NCI-H2107 treated with DMSO at 0.1 percent for 48 hours (cell line): ENCODE results near the gene TRABD2B.

ENCODE experiments used
- DNase-seq: peaks from one replicate; lab custom pipeline; 2025; ENCODE audit not compliant: unreplicated experiment; lab: John Stamatoyannopoulos, UW

TRABD2B gene

DNA sequence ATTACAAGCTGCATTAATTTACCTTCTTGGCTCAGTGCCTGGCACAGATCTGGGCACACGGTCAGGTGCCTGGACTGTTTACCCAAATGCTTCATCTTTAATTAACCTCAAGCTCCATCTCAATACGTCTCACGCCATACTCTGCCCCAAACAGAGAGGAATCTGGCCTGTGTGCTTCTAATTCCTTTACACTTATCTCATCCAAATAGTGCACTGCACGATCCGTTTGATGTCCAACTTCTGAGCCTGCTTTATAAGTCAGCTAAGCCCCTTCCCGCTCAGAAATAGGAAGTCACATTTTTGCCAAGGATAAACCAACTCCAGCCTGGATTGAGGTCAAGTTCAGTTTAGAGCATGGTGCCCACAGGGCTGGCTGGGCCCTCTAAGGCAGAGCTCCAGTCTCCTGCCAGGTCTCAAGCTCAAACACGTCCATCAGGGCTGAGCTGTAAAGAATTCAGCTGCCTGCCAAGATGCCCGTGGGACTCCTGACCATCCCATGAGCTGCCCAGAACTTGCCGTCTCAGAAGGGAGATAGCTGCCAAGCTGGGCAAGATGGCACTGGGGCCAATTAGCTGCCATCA, 233.5 kb downstream of the TRABD2B start:
- no peak for DNase-seq

DNA sequence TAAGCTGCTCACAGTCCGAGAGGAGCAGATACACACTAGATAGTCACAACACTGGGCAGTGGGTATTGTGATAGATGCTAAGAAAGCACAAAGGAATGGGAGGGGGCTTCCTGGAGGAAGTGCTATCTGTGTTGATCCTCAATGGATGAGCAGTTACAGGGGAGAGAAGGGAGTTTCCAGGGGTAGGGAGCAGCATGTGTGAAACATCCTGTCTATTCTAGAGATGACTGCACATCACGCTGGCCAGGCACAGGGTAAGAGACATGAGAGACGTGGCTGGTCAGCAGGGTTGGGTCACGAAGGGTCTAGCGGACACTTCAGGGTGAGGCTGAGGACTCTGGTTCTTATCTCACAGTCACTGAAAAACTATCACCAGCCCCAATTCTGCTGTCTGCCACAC, 235.2 kb downstream of the TRABD2B start:
- no peak for DNase-seq

GRCh38 chr1:47761201-47761930, 235.8 kb downstream of the TRABD2B start:
- no peak for DNase-seq

- no peak for DNase-seq
Observed at GRCh38 chr1:47759936-47760629, 237.1 kb downstream of the TRABD2B start.

- no peak for DNase-seq
Observed at GRCh38 chr1:47759251-47759935, 237.8 kb downstream of the TRABD2B start.

GRCh38 chr1:47758341-47759250, 238.6 kb downstream of the TRABD2B start:
- no peak for DNase-seq

DNA sequence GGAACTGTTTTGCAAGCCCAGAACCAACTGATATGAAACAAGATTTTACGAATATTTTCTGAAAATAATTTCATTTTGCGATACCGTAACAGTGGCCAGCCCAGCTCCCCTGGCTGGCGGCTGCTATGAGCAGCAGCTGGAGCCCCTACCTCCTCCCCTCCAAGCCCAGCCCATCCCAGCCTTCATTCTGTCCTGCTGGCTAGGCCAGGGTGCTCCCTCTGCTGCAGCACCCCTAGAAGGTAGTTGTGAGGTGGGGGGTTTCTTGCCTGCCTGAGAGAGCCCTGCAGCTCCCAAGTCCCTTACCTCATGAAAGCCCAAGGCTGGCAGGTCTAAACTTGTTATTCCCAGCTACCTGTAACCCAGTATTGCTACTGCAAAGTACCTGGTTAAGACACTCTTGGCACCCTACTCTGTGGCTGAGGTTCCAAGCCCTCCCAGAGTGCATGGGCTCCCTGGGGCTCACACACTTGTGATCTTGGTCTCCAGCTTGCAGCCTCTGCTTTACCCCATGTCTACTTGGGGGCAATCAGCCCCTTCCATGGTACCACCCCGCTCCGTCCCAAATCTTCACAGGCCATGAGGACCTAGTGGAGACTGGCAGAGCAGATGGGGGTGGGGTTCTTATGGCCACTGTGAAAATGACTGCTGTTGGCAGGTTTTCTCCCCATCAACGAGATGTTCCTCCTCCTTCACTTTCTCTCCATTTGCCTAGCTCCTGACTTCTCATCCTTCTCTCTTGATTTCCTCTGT, 239.8 kb downstream of the TRABD2B start:
- DNase-seq, result no peak

GRCh38 chr1:47756411-47756810, 240.8 kb downstream of the TRABD2B start:
- DNase-seq, result no peak

- no peak for DNase-seq
Observed at GRCh38 chr1:47756006-47756405, 241.2 kb downstream of the TRABD2B start.

DNA sequence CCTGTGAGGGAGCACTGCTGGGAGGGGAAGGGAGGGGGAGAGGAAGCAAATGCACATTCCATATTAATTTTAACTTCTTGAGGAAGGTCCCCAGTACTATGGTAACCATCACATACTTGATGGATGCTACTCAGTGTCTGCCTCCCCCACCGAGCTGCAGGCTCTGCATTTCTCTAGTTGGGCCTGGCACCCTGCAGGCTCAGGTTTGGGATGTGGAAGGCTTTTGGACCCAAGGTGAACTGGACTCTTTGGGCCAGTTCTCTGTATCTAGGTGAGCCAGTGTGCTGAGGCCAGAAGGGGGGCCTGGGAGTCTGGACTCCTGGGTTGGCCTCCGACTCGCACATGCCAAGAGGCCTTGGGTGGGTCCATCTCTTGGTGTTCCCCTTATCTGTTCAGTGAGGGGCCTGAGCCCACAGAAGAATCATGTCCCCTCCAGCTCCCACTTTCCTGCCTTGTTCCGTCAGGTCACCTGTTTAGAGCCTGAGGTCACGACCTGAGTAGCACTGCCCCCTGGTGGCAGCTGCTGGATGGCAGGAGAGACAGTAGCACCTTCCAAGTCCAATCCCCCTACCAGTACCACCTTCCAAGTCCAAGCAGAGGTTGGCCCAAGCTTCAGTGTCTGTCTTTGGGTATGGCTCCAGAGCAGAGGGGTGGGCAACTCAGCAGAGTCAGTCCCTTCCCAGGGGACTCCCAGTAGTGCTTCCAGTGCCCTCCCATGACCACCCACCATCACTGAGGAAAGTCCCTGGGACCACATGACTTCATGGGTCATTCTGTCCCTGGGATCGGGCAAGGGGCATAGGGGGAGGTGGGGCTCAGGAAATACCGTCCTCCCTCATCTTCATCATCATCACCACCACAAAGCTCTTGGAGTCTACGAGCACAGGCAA, 241.8 kb downstream of the TRABD2B start:
- DNase-seq, result no peak

GRCh38 chr1:47754221-47754620, 243.0 kb downstream of the TRABD2B start:
- DNase-seq, result no peak

DNA sequence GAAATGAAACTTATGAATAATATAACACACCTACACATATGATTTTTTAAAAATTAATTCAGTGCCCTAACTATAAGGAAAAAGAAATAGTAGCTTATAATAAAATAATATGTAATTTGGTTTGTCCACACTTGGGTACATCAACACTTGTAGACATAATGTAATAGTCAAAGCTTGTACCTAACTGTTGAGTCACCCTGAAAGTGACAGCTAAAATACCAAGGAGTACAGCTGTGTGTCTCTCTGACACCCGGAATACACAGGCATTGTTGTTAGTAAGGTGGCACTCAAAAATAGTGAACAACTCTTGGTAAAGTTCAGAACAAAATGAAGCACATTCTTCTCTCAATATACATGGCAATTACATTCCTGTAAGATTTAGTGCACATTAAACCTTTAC, 243.4 kb downstream of the TRABD2B start:
- no peak for DNase-seq

- DNase-seq, result no peak
Observed at GRCh38 chr1:47752559-47752958, 244.6 kb downstream of the TRABD2B start.

DNA sequence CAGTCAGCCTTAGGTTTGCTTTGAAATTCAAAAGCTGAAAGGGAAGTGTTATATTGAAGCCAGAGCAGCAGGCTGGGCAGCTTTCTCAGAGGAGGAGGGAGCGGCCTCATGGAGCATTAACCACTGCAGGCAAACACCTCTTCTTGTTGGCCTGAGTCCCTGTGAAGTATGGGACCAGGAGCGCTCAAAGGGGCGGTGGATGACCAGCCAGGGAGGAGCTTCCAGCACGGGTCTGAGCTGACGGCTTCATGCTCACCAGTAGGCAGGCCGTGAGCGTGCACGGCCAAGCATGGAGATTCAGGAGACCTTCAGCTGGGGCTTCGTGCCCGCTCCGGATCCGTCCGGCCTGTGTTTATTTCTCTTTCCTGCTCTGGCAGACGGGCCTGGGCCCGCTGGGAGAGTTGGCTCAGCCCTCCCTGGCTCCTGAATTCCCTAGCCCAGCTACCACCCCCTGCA, 245.2 kb downstream of the TRABD2B start:
- no peak for DNase-seq

DNA sequence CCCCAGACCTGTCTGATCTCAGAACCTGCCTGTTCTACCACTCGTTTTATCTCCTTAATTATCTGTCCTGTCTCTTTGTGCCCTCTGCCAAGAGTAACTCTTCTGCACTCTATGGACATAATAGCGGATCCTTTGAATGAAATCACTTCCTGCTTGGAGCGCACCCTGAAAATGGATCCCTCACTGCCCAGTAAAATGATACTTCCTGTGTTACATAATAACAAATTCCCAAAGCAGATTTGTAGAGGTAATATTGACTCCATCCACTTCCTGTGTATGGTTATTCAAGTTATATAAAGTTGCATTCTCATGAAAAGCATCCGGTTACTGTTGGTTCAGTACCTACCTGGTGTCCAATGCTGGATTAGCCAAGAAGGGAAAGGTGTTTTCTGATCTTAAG, 246.0 kb downstream of the TRABD2B start:
- no peak for DNase-seq

DNA sequence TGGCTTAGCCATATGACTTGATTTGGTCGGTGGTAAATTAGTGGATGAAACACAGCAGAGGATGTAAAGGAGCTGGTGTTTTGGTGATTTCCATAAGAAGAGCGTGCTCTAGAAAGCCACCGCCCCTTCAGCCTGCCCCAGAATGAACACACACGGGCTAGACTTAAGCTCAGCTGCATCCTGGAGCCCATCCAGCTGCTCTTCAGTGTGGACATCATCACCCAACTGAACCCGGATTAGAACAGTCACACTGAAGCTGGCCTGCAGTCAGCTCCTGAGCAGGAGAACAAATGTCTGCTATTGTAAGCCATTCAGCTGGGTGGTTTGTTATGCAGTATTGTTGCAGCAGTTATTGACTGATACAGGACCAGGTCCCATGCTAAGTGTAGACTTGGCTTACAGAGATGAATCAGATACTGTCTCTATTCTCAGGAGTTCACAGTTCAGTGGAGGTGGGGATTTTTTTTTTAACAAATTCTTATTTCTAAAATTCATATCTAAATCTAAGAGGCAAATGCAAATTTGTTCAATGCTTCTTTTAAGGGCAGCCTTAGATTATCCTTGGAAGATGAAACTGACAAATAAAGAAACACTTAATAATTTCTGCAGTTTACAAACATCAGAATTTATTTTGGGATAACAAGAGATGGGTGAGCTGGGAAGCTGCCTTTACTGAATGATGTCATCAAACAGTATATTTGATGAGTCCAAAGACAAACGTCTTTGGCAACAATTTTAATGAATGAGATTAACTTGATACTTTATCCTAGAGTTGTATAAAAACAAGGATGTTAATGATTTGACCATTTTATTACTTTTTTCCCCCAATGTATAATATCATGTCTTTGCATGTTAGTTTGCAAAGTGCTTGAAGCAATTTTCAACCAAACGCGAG, 251.2 kb downstream of the TRABD2B start:
- DNase-seq, result no peak

DNA sequence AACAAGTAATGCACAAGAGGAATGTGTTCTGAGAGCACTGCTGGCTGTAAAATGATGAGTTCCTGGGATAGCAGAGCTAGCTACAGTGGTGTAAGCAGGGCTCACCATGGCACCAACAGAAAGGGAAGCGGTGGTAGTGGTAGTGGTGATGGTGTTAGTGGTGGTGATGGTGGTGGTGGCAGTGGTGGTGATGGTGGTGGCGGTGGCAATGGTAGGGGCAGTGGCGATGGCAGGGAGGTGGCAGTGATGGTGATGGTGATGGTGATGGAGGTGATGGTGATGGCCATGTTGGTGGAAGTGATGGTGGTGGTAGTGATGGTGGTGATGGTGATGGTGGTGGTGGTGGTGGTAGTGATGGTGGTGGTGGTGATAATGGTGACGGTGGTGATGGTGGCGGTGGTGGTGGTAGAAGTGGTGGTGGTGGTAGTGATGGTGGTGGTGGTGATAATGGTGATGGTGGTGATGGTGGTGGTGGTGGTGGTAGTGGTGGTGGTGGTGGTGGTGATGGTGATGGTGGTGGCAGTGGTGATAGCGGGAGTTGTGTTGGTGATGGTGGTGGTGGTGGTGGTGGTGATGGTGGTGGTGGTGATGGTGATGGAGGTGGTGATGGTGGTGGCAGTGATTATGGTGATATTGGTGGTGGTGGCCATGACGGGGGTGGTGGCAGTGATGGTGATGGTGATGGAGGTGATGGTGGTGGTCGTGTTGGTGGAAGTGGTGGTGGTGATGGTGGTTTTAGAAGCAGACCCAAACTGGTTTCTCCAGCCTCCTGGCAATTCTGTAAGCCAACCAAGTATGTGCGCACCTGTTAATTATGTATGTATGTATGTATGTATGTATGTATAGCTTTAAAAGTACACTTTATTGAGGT, 254.1 kb downstream of the TRABD2B start:
- no peak for DNase-seq
